Bronchial epithelial cell (primary cell): ENCODE data around the gene CPSF4L. TPM values are rescaled to one million over a fixed set of nuclear protein-coding genes. Genes with fewer than 3 reads are reported as not detected.

Experiments
- DNase-seq: peaks from one replicate; pipeline ENCODE4 v3.0.0-alpha.2; 2010; ENCODE audit warnings: low read depth
- FAIRE-seq: peaks from 2 replicates; lab custom pipeline; 2011; peaks lifted over from hg19 to GRCh38; lab: Jason Lieb, UNC
- H3K27me3 ChIP-seq: 2 replicates; pipeline ENCODE4 v1.5.1; 2011; ENCODE audit warnings: low read length; ENCODE audit not compliant: control insufficient read depth, insufficient read depth
- H3K36me3 ChIP-seq: 2 replicates; pipeline ENCODE4 v1.5.1; 2011; ENCODE audit warnings: low read length; ENCODE audit not compliant: control insufficient read depth, insufficient read depth
- H3K4me3 ChIP-seq: 2 replicates; pipeline ENCODE4 v1.5.1; 2011; ENCODE audit warnings: mild to moderate bottlenecking, low read depth, low read length, control low read depth
- CTCF ChIP-seq: IDR thresholded peaks from 2 replicates; pipeline ENCODE4 v1.5.1; 2011; ENCODE audit warnings: mild to moderate bottlenecking, moderate library complexity, low read length, control low read depth, inconsistent platforms; ENCODE audit not compliant: insufficient read depth, severe bottlenecking
- total RNA-seq: library from RNA; depleted of rRNA; stranded (reverse); fragments of >200 nt; gene quantifications from 2 replicates; pipeline ENCODE4 v1.2.1, GENCODE V29; 2014

The CPSF4L gene
- total RNA-seq, 1 donor from 2014 or later: not detected

- Histone ChIP-seq H3K4me3 (no peak overlapping the region), H3K27me3 (no peaks in the 10 kb centered on the region), H3K36me3 (peaks cover 8% of the 10 kb centered on the region)
- DNase-seq: no peak
- no peak for TF ChIP-seq CTCF
- no peak for FAIRE-seq
These were observed 38.7 kb upstream of the CPSF4L start for GRCh38 chr17:73300392-73300791.

- TF ChIP-seq CTCF: no peak
- FAIRE-seq: no peak
- DNase-seq: no peak
- Histone ChIP-seq H3K36me3 (peaks cover 10% of the 10 kb centered on the region), H3K27me3 (no peaks in the 10 kb centered on the region), H3K4me3 (no peak overlapping the region)
These were observed 36.5 kb upstream of the CPSF4L start for GRCh38 chr17:73297934-73298861.

- Histone ChIP-seq H3K27me3 (no peaks in the 10 kb centered on the region), H3K4me3 (no peak overlapping the region), H3K36me3 (peaks cover 8% of the 10 kb centered on the region)
- DNase-seq (peak; percentile 75), FAIRE-seq (peak; percentile 52)
- no peak for TF ChIP-seq CTCF
These were observed 31.8 kb upstream of the CPSF4L start for GRCh38 chr17:73293480-73293911.

DNA sequence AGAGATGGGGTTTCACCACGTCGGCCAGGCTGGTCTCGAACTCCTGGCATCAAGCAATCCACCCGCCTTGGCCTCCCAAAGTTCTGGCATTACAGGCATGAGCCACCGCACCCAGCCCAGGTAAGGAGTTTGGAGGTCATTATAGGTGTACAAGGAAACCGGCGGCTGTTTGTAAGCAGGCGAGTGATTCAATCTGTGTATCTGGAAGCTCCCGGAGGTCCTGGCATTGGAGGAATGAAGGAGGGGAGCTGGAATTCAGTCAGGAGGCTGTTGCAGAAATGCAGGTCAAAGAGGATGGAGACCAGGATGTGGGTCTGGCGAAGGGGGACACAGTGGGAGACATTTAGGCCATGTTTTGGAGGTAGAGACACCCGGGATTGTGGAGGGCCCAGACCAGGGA, 31.4 kb upstream of the CPSF4L start:
- FAIRE-seq (no peak), DNase-seq (no peak)
- no peak for TF ChIP-seq CTCF
- H3K4me3 ChIP-seq: no peak overlapping the region
- peaks cover 4% of the 10 kb centered on the region for H3K36me3 ChIP-seq
- H3K27me3 ChIP-seq: no peaks in the 10 kb centered on the region

GRCh38 chr17:73292031-73292531, 30.4 kb upstream of the CPSF4L start:
- FAIRE-seq (no peak), DNase-seq (peak; percentile 69)
- no peaks in the 10 kb centered on the region for H3K27me3 ChIP-seq
- TF ChIP-seq CTCF: no peak
- peaks cover 4% of the 10 kb centered on the region for H3K36me3 ChIP-seq
- H3K4me3 ChIP-seq: no peak overlapping the region
